Stimulated activated CD4-positive, alpha-beta T cell treated with anti-CD3 and anti-CD28 coated beads, Interleukin-15, amount 100 ng/mL, for 48 hours (primary cell): ENCODE data around the gene EIF4G3.
"Not testable (repeated sequence)": the region's sequence is repeated elsewhere in the genome, so short reads cannot be mapped to it uniquely, and the experiment has no call there.

Experiments used
- DNase-seq, 2 donors: peaks; one replicate each; pipeline ENCODE4 v3.0.0-alpha.2; 2020; ENCODE audit warnings: low read depth in 2 of 2

Gene EIF4G3, protein sequence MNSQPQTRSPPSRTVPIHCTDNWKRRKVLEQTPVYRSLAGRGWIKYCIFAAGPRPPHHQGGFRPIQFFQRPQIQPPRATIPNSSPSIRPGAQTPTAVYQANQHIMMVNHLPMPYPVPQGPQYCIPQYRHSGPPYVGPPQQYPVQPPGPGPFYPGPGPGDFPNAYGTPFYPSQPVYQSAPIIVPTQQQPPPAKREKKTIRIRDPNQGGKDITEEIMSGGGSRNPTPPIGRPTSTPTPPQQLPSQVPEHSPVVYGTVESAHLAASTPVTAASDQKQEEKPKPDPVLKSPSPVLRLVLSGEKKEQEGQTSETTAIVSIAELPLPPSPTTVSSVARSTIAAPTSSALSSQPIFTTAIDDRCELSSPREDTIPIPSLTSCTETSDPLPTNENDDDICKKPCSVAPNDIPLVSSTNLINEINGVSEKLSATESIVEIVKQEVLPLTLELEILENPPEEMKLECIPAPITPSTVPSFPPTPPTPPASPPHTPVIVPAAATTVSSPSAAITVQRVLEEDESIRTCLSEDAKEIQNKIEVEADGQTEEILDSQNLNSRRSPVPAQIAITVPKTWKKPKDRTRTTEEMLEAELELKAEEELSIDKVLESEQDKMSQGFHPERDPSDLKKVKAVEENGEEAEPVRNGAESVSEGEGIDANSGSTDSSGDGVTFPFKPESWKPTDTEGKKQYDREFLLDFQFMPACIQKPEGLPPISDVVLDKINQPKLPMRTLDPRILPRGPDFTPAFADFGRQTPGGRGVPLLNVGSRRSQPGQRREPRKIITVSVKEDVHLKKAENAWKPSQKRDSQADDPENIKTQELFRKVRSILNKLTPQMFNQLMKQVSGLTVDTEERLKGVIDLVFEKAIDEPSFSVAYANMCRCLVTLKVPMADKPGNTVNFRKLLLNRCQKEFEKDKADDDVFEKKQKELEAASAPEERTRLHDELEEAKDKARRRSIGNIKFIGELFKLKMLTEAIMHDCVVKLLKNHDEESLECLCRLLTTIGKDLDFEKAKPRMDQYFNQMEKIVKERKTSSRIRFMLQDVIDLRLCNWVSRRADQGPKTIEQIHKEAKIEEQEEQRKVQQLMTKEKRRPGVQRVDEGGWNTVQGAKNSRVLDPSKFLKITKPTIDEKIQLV (N-terminal part only)

DNA sequence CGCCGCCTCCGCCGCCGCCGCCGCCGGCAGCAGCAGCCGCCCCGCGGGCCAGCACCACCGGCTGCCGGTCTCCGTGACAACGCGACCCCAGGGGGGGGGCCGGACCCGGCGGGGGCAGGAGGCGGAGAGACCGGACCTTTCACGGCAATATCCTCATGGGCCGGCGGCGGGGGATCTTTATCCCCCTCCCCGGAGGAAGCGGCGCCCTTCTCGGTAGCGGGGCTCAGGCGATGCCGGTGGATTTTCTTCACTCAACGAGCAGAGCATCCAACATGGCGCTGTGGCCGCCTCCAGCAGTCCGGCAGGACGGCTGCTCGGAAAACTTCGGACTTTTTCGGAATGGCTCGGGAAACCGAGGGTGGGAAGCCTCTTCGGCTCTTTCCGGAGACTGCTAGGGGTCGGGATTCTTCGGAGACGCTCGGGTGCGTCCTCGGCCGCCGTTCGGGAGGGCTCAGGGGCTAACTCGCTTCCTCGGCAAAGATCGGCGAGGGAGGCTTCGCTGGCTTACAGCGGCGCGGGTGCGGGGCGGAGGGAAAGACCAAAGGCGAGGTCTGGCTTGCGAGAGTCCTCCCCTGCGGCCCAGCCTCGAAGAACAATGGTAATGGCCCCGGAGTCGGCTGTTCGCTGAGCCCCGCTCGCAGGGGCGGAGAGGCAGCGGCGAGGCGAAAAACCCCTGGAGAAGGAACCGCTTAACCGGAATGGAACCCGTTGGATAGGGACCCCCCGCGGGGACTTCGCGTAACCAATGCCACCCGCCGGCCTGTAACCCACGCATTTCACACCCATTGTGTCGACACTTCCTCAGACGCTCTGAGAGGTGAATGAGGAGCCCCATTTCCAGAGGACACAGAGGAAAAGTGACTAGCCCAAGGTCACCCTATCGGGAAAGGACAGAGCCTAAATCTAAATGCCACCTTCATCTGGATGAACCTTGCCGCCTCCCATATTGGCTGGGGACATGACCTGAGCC, at the start of gene EIF4G3:
Gene EIF4G3, minus strand, starts transcription at position 312 of the 970 bp plus-strand sequence. CDS start 174,155 bp downstream, outside the sequence.
- peak; percentile 97 to 100 for DNase-seq

DNA sequence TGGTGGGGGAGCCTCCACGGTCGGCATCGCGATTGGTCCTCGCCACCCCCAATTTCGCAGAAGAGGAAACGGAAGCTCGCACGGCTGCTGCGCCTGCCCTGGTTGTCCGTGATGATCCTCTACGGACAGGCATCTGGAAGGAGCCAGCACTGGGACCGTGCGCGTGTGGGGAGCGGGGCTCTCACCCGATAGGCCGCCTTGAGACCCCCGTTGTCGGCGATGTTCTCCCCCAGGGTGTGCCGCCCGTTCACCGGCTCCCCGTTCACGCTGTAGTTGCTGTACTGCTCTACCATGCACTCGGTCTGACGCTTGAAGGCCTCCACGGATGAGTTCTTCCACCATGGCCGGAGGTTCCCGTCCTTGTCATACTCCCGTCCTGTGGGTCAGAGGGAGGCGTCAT, 48.4 kb upstream of the EIF4G3 start:
- DNase-seq, result no peak

- DNase-seq, result no peak
Observed at GRCh38 chr1:21220815-21221214, 44.1 kb upstream of the EIF4G3 start.

GRCh38 chr1:21219674-21220073, 43.0 kb upstream of the EIF4G3 start:
- no peak for DNase-seq

DNA sequence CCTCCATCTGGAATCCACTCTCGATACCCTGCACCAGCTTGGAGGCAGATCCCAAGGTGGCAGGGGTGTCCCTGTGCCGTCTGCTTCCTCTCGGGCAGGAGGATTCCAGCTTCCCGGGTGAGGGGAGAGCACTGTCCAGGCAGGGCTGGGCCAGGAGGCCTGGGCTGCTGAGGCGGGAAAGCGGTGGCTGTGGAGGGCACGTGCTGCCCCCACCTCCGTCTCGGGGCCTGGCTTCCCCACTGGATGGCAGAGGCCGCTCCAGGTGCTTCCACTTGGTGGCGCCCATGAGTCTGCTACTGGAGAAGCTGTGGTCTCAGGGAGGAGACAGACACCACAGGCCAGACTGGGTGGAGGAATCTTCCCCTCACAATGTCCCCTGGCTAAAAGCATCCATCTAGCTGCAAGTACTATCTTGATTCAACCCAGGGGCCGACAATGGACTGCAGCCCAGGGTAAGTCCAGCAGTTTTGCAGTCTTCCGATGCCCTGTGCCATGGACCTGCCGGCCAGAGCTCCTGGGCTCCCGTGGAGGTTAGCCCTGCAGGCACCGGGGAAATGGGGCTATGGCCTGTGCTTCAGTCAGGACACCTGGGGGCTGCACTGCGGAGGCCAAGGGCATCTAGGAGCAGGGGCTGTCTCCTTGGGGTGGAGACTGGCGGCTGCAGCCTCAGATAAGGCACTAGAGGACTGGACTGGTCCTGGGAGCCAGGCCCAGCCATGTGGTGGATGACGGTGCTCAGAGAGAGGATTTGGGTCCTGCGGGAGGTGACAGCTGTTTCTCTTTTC, 41.3 kb upstream of the EIF4G3 start:
- peak in 1 of 2 donors; percentile 45 for DNase-seq

DNA sequence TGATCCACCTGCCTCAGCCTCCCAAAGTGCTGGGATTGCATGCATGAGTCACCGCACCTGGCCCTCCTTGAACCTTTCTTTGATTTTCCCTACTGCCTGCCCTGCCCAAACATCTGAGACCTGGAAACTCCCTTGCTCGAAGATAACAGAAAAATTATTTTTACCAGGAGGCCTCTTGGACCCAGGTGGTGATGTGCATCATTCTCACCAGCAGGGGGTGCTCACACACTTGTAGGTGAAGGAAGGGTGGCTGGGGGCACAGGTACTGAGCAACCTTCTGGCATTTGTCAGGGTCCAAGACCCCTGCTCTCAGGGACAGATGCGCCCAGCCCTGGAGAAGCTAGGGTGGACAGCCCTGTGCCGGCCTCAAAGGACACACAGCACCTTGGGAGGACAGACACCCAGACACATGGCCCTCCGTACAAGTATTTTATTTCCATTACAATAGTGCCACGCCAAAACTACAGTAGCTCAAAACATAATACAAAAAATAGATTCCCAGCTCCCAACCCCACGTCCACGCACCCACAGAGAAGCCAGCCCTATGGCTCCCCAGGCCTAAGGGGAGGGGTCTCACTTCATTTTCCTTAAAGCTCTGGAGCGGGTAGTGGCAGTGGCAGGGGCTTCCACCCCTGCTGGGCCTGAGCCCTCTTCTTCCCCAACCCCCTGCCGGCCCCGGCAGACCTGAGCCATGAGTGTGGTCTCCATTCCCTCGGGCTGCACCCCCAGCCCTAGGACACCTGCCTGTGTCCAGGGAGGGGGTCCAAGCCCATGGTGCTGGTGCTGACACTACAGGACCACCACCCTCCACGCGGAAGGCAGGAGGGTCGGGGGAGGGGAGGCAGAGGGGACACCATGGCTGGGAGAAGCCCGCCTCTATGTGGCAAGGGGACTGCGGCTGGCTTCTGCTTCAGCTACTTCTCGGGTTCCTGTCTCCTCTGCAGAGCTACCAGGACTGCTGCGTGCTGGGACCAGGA, 40.4 kb upstream of the EIF4G3 start:
- DNase-seq, result peak; percentile 57 to 75

- DNase-seq, result no peak
Observed at GRCh38 chr1:21212126-21212525, 35.4 kb upstream of the EIF4G3 start.

DNA sequence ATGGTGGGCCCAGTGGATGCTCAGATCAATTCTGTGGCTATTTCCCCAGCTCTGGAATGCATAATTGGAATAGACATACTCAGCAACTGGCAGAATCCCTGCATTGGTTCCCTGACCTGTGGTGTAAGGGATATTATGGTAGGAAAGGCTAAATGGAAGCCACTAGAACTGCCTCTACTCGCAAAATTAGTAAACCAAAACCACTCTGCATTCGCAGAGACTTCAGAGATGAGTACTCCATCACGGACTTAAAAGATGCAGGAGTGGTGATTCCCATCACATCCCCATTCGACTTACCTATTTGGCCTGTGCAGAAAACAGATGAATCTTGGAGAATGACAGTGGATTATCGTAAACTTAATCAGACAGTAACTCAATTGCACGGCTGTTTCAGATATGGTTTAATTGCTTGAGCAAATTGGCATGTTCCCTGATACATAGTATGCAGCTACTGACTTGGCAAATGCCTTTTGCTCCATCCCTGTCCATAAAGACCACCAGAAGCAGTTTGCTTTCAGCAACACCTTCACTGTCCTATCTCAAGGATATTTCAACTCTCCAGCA, 31.5 kb upstream of the EIF4G3 start:
- not testable (repeated sequence) for DNase-seq

- DNase-seq, result no peak
Observed at GRCh38 chr1:21206117-21206516, 29.4 kb upstream of the EIF4G3 start.

GRCh38 chr1:21205416-21205815, 28.7 kb upstream of the EIF4G3 start:
- no peak for DNase-seq

GRCh38 chr1:21201650-21202049, 25.0 kb upstream of the EIF4G3 start:
- no peak for DNase-seq

GRCh38 chr1:21201238-21201637, 24.5 kb upstream of the EIF4G3 start:
- DNase-seq, result not testable (repeated sequence)

- no peak for DNase-seq
Observed at GRCh38 chr1:21200767-21201166, 24.1 kb upstream of the EIF4G3 start.

DNA sequence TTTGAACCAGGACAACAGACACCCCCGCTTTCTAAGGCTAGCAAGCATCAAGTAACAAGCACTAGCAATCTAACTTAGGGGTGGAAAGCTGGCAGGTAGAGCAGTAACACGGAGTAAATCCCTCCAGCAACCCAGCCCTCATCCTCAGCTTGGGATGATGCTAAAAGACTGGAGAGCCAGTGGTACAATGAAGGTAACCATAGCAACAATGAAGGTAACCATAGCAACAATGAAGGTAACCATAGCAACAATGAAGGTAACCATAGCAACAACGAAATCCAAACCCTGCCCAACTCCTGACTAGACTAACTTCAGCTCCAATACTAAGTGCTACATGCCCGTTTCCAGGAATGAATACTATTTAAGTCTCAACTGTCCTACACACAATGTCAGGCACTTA, 22.2 kb upstream of the EIF4G3 start:
- no peak for DNase-seq

DNA sequence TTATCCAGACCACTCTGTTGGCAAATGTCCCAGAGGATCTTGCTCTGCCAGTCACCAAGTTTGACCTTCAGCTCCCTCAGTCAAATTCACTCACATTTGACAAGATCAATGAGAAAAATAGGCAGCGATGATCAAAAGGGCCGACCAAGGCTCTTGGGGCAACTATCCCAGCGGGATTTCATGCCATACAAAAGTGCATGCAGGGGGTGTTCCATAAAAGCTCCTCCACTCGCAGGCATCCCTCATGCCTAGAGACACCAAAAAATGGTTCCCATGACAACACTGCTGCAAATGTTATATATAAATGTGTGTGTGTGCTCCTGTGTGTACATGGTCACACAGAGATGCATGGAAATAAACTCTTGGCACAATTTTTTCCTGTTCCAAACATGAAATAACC, 16.2 kb upstream of the EIF4G3 start:
- DNase-seq, result no peak

DNA sequence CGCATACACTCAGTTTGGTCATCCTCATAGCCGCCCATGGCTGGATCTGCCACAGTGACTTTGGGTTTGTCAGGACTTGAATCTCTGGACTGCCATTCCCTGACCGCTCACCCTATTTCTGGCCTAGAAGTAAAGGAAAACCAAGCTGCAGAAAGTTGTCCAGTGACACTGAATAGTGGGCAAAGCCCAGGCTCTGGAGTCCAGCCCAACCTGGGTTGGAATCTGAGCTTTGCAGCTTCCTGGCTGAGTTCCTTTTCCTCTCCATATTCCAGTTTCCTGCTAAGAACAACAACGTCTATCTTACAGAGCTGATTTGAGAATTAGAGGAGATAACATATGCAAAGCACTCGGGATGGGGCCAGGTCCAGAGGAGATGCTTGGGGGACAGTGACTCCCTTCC, 15.6 kb upstream of the EIF4G3 start:
- no peak for DNase-seq

- not testable (repeated sequence) for DNase-seq
Observed at GRCh38 chr1:21190771-21191170, 14.1 kb upstream of the EIF4G3 start.

DNA sequence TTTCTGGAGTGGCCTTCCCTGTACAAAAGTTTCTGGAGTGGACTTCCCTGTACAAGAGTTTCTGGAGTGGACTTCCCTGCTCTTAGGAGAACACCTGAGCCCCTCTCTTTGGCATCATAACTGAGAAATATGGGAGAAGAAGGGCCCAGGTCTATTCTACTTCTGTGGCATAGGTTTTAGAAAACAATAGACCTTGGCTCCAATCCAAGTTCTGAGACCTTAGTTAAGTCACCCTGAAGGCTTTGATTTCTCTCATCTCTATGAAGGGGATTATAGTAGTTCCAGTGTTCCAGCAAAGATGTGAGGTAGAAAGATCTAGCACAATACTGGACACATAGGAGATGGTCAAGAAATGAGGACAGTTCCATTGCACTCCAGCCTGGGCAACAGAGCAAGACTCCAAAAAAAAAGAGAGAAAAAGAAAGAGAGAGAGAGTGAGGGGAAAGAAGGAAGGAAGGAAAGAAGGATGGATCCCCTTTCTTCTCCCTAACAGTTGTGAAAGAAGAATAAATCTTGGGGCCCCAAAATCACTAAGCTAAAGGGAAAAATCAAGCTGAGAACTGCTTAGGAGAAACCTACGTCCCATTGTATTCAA, 13.3 kb upstream of the EIF4G3 start:
- DNase-seq, result no peak
